Adipocyte (in vitro differentiated cells): ENCODE measurements around the gene ADORA2A.

Experiments
- DNase-seq: peaks from one replicate; pipeline ENCODE4 v3.0.0-alpha.2; 2015; ENCODE audit warnings: low read depth
- H3K27me3 ChIP-seq: replicated peaks from 2 replicates; pipeline ENCODE4 v1.7.0; 2013; ENCODE audit warnings: mild to moderate bottlenecking, low read length, moderate library complexity; ENCODE audit not compliant: control insufficient read depth, insufficient read depth
- H3K36me3 ChIP-seq: 2 replicates; pipeline ENCODE4 v1.7.0; 2013; ENCODE audit warnings: low read length, mild to moderate bottlenecking, moderate library complexity; ENCODE audit not compliant: control insufficient read depth, insufficient read depth, severe bottlenecking
- H3K4me1 ChIP-seq: 2 replicates; pipeline ENCODE4 v1.7.0; 2013; ENCODE audit warnings: mild to moderate bottlenecking, low read length, moderate library complexity; ENCODE audit not compliant: control insufficient read depth, insufficient read depth
- H3K4me3 ChIP-seq: 2 replicates; pipeline ENCODE4 v1.7.0; 2013; ENCODE audit warnings: mild to moderate bottlenecking, low read length, moderate library complexity
- H3K9ac ChIP-seq: 2 replicates; pipeline ENCODE4 v1.7.0; 2013; ENCODE audit warnings: mild to moderate bottlenecking, low read length, moderate library complexity
- H3K9me3 ChIP-seq: 2 replicates; pipeline ENCODE4 v1.7.0; 2013; ENCODE audit warnings: mild to moderate bottlenecking, low read length, moderate library complexity; ENCODE audit not compliant: control insufficient read depth

ADORA2A gene

DNA sequence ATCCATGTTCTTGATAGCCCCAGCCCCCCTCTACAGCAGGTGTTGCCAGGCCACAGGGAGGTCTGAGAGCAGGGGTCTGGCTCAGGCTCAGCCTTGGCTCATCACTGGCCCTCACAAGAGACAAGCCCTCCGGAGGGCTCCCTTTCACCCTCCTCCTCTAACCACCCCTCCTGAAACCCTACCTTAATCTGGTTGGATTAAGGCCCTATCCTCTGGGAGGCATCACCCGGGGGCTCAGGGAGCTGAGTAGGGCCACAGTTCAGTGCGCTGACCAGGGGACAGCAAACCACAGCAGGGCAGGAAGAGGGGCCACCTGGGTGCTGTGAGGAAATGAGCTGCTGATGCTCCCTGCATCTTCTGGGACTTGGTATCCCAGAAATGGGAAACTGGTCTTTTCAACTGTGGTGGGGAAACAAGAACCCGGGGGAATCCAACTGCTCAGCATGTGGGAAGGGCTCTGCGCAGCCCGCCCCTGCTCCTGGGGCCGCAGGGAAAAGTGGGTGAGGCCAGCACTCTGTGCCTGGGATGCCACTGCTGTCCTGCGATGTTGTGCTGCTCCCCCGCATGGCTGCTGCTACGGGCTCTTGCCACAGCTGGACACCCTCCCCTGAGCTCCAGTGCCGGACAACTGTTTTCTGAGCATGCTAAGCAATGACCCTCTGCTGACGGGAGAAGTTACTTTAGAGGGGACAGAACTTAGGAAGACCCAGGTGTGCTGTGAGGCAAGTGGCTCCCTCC lies 17.5 kb downstream of the ADORA2A start:
- no peak overlapping the region for H3K4me3 ChIP-seq

DNA sequence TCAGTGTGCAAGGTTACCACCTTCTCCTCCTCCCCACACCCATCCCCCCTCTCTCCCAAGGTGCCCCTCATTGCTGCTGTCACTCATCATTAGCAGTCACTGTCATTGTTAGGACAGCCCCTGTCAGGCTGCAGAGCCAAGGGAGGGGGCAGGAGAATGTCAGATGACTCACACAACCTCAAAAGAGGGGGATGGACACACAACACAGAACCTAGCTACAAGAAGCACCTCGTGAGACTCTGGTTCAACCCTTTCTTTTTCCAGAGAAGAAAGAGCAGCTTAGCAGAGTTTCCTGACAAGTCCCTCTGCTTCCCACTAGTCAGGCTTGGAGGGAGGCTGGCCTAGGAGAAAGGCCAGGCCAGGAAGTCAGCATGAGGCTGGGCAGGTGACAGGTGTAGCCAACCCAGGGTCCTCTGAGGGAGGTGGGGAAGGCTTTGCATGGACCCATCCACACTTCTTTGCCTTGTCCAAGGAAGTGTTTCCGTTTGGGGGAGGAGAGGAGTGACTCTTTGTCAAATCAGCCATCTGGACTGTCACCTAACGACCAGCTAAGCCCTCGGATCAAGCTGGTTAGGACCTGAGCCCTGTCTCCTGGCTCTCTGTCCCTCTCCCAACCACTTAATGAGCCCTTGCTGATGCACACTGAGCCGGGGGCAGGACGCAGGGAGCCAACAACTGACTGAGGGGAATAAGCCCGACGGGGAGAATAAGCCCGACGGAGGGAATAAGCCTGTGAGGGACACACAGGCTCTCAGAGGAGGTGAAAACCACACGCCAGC lies 18.3 kb downstream of the ADORA2A start:
- H3K27me3 ChIP-seq: no peaks in the 10 kb centered on the region
- H3K4me3 ChIP-seq: no peak overlapping the region
- H3K9me3 ChIP-seq: no peaks in the 10 kb centered on the region
- no peak for DNase-seq
- no peaks in the 10 kb centered on the region for H3K36me3 ChIP-seq
- no peak overlapping the region for H3K9ac ChIP-seq
- no peaks in the 10 kb centered on the region for H3K4me1 ChIP-seq

More for the DNA sequence above, 17.5 kb downstream of the ADORA2A start:
- Histone ChIP-seq H3K4me1 (no peaks in the 10 kb centered on the region), H3K36me3 (no peaks in the 10 kb centered on the region), H3K9me3 (no peaks in the 10 kb centered on the region), H3K27me3 (no peaks in the 10 kb centered on the region), H3K9ac (no peak overlapping the region)
- no peak for DNase-seq

DNA sequence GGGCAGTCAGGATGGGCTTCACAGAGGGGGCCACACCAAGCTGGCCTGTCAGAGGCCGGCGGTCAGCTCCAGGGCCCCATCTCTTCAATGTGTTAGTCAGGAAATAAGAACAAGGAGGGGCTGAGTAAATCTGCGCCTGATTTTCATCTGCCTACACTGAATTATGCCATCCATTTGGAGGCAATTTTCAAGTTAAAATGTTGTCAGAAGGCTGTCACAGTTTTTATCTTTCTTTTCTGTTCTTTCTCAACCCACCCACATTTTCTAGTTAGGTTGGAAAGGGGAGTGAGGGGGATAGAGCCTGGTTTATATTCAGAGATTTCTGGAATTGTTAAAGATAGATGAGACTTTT lies 18.8 kb downstream of the ADORA2A start:
- Histone ChIP-seq H3K4me3 (no peak overlapping the region), H3K9ac (no peak overlapping the region), H3K36me3 (no peaks in the 10 kb centered on the region), H3K27me3 (no peaks in the 10 kb centered on the region), H3K4me1 (no peaks in the 10 kb centered on the region), H3K9me3 (peaks cover 2% of the 10 kb centered on the region)
- DNase-seq: no peak

DNA sequence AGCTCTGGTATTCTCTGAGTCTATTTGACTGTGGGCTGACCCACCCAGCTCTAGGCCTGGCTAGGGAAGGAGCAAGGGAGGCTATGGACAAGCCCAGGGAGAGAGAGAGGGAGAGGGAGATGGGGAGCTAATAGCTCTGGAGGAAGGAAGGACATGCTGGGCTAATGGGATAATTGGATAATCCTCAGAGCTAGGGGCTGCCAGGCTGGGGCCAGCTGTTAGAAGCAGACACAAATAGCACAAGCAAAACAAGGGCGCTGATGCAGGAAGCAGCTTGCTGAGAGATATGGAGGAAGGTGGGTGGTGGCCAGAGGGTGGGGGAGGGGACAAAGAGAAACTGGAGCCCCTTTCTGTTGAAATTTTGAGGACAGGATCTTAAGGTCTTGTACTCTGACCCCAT lies 23.2 kb downstream of the ADORA2A start:
- Histone ChIP-seq H3K9me3 (peaks cover 4% of the 10 kb centered on the region), H3K27me3 (no peaks in the 10 kb centered on the region), H3K36me3 (no peaks in the 10 kb centered on the region), H3K4me3 (no peak overlapping the region), H3K4me1 (peaks cover 6% of the 10 kb centered on the region), H3K9ac (no peak overlapping the region)
- DNase-seq: no peak

DNA sequence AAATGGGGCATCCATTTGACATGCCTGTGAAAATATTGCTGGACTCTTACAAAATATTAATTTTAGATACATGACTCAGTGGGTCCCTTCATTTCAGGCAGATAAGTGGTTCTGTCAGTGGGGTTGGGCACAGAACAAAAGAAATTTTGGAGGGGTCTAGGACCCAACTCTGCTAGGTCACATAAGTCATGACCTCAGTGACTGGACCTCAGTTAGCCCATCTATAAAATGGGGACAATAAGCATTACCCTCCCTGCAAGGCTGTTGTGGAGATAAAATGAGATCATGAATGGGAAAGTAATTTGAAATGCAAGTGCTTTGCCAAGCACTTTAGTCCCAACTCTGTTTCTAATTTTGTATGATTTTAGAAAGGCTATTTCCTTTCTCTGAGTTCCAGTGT lies 23.8 kb downstream of the ADORA2A start:
- H3K9me3 ChIP-seq: peaks cover 4% of the 10 kb centered on the region
- no peak overlapping the region for H3K4me3 ChIP-seq

DNA sequence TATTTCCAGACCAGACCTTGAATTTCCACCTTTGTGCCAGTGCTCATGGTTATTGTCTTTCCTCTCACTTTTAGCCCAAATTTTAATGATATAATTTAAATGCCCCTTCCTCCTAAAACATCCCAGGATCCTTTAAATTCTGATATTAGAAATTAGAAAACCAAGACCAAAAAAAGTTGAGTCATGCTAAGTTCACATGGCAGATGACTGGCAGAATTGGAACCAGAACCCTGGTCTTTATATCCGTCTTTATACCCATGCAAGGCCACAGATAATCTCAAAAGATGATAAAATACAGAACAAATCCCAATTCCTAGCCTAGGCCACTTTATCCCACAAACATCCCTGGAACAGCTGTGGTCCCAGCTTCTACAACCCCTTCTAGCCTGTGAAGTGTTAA lies 26.5 kb downstream of the ADORA2A start:
- no peaks in the 10 kb centered on the region for H3K27me3 ChIP-seq

More for the DNA sequence above, 23.8 kb downstream of the ADORA2A start:
- Histone ChIP-seq H3K9ac (no peak overlapping the region), H3K27me3 (no peaks in the 10 kb centered on the region), H3K4me1 (peaks cover 12% of the 10 kb centered on the region), H3K36me3 (no peaks in the 10 kb centered on the region)
- DNase-seq: no peak

DNA sequence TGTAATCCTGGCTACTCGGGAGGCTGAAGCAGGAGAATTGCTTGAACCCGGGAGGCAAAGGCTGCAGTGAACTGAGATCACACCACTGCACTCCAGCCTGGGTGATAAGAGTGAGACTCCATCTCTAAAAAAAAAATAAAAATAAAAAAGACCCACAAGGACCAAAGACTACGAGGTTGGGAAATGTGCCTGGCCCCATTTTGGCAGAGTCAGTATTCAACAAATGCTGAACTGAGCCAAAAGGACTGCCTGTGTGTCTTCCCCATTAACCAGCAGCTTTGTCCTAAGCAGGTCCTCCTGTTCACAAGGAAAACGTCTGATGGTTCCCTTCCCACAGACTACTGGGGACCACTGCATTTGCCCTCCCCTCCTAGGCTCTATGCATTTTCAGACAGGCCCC lies 27.6 kb downstream of the ADORA2A start:
- no peaks in the 10 kb centered on the region for H3K27me3 ChIP-seq
- peaks cover 13% of the 10 kb centered on the region for H3K4me1 ChIP-seq
- no peak overlapping the region for H3K4me3 ChIP-seq
- H3K36me3 ChIP-seq: no peaks in the 10 kb centered on the region
- H3K9ac ChIP-seq: no peak overlapping the region
- peaks cover 4% of the 10 kb centered on the region for H3K9me3 ChIP-seq
- no peak for DNase-seq

More for the DNA sequence above, 26.5 kb downstream of the ADORA2A start:
- H3K4me3 ChIP-seq: no peak overlapping the region
- H3K4me1 ChIP-seq: peaks cover 13% of the 10 kb centered on the region
- no peak for DNase-seq
- peaks cover 4% of the 10 kb centered on the region for H3K9me3 ChIP-seq
- H3K9ac ChIP-seq: no peak overlapping the region
- H3K36me3 ChIP-seq: no peaks in the 10 kb centered on the region

DNA sequence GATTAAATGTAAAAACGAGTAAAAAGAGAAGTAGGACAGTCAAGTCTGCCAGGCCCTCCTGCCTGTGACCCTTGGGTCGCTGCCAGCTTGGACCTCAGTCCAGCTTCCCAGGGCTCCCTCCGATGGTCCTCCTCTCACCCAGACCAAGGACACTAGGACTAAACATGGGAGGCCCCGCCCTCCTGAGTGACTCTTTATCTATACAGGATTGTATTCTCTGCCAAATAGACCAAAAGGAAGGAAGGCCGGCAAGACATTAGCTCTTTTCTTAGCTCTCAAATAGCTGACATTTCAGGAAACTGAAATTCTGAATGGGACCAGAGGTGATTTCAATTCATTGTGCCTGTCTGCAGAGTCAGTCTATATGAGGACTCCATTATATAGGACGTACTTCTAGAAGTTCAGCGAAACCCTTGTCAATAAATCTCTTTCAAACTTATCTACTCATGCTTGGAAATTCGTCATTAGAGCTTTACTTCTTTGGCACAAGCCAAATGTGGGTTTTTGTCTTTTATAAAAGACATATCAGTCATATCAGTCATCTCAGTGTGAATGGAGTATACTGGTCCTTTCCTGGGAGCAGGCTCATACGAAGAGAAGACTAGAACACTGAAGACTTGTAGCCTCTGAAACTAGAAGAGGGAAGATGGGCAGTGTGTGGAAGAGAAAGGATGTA lies 28.5 kb downstream of the ADORA2A start:
- H3K27me3 ChIP-seq: no peaks in the 10 kb centered on the region
- no peak overlapping the region for H3K9ac ChIP-seq
- no peak for DNase-seq
- H3K4me1 ChIP-seq: peaks cover 13% of the 10 kb centered on the region
- H3K36me3 ChIP-seq: no peaks in the 10 kb centered on the region
- H3K9me3 ChIP-seq: peaks cover 4% of the 10 kb centered on the region
- H3K4me3 ChIP-seq: no peak overlapping the region

DNA sequence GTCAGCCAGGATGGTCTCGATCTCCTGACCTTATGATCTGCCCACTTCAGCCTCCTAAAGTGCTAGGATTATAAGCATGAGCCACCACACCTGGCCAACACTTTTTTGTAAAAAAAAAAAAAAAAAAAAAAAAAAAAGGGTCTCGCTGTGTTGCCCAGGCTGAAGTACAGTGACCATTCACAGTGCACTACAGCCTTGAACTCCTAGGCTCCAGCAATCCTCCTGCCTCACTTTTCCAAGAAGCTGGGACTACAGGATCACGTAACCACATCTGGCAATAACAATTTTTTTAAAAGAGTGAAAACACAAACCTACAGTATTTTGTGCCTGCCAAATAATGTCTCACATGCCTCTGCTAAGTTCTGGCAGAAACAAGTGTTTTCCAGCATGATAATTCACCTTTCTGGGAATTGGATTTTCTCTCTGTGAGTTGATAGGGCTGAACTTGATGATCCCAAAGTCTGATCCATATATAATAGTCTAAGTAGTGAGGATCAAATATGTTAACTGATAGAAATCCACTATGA lies 30.6 kb downstream of the ADORA2A start:
- Histone ChIP-seq H3K4me1 (peaks cover 13% of the 10 kb centered on the region), H3K9me3 (no peaks in the 10 kb centered on the region), H3K27me3 (no peaks in the 10 kb centered on the region), H3K4me3 (no peak overlapping the region), H3K9ac (no peak overlapping the region), H3K36me3 (no peaks in the 10 kb centered on the region)
- no peak for DNase-seq

DNA sequence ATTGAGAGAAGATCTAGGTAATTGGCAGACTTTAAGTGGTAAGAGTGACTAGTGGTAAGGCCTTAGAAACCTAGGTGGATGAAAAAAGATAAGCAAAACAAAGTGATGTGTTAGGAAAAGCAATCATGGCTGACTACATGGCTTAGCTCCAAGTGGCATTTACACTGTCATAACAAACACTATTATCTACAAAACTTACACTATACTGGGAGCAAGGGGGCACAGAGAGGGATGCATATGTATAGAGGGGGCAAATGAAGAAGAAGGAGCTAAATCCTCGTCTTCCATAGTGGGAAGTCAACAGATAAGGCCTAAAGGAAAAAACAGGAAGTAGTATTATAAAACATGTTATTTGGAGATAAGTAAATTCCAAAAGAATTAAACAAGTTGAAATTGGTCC lies 32.5 kb downstream of the ADORA2A start:
- no peak overlapping the region for H3K9ac ChIP-seq
- peaks cover 13% of the 10 kb centered on the region for H3K4me1 ChIP-seq
- DNase-seq: no peak
- no peak overlapping the region for H3K4me3 ChIP-seq
- H3K9me3 ChIP-seq: no peaks in the 10 kb centered on the region
- no peaks in the 10 kb centered on the region for H3K36me3 ChIP-seq
- H3K27me3 ChIP-seq: no peaks in the 10 kb centered on the region

DNA sequence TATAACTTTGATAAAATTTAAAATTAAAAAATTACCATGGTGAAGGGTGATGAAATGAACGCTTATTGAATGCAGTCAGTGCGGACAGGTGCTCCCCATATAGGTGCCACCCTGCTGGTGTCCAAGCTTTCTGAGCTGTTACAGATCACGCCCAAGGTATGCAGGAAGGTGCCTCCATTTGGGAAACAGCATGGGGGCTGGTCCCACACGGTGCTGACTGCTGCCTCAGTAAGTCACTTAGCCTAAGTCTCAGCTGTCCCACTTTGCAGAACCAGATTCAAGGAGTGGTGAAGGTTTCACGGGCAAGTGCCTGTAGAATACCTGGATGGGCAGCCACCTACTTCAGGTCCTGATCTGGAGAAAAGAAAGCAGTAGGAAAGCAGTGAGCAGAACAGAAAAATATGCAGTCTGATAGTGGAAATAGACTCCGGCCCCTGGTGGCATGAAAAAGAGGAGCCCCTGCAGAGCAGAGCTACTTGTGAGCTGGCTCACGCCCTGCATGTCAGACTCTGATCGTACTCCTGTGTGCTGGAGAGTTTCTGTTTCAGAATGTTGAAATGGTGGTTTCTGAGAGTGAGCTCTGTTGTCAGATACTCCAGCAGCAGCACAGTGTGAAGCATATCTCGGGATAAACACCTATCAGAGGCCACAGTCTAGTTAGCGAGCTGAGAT lies 33.2 kb downstream of the ADORA2A start:
- no peak for DNase-seq
- Histone ChIP-seq H3K9ac (no peak overlapping the region), H3K27me3 (no peaks in the 10 kb centered on the region), H3K4me1 (peaks cover 12% of the 10 kb centered on the region), H3K36me3 (no peaks in the 10 kb centered on the region), H3K4me3 (no peak overlapping the region), H3K9me3 (no peaks in the 10 kb centered on the region)
